ENCODE results near the gene SEPTIN5. TPM values are rescaled to one million over a fixed set of nuclear protein-coding genes. Genes with fewer than 3 reads are reported as not detected.

The SEPTIN5 gene
- total RNA-seq, 2 experiments from 2014 or later = 0.47 to 0.81 TPM

DNA sequence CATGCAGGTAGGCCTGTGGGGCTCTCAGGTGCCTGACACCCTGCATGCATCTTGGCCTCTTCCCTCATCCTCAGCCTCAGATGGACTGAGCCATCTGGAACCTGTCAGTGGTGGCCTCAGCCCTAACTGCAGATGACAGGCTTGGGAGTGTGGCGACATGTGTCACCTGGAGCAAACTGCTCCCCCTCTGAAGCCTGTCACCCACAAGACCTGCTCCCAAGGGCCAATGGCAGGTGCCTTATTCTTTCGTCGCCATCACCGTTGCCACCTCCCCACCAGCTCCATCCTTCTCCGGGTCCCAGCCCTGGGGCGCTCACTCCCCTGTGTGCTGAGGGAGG lies 3.6 kb upstream of the SEPTIN5 start:
- Mint-ChIP-seq H3K27me3 (ENCODE audit: low read depth) (peaks cover 7% of the 10 kb centered on the region), H3K9me3 (no peaks in the 10 kb centered on the region), H3K4me3 (no peak overlapping the region), H3K27ac (no peak overlapping the region), H3K36me3 (ENCODE audit: low read depth) (no peaks in the 10 kb centered on the region), H3K4me1 (ENCODE audit: low read depth) (peaks cover 2% of the 10 kb centered on the region)
- intact Hi-C loops (cut with micrococcal nuclease) = no loop called here
- no peak for DNase-seq
- CTCF ChIA-PET = no interaction called here

DNA sequence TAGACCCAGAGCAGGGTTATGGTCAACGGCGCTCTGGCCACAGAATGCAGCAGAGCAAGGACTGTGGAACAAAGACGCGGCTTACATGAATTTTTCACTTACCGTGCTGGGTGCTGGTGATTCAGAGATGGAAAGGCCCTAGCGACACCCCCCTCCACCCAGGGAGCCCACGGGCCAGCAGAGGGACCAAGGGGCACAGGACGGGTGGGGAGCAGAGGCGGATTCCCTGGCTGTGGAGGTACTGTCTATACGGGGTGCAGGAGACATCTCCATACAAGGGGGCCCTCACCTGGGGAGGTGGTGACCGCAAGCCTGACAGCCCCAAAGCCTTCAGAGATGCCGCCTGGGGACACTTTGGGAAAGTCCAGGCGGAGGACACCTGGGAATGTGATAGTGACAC lies 1.1 kb upstream of the SEPTIN5 start:
- DNase-seq = no peak
- peaks cover 14% of the 10 kb centered on the region for H3K27me3 Mint-ChIP-seq (ENCODE audit: low read depth)
- no peaks in the 10 kb centered on the region for H3K36me3 Mint-ChIP-seq (ENCODE audit: low read depth)
- no peak overlapping the region for H3K4me3 Mint-ChIP-seq
- intact Hi-C loops (cut with micrococcal nuclease) = no loop called here
- peaks cover 5% of the 10 kb centered on the region for H3K4me1 Mint-ChIP-seq (ENCODE audit: low read depth)
- H3K9me3 Mint-ChIP-seq = no peaks in the 10 kb centered on the region
- CTCF ChIA-PET = no interaction called here
- no peak overlapping the region for H3K27ac Mint-ChIP-seq

DNA sequence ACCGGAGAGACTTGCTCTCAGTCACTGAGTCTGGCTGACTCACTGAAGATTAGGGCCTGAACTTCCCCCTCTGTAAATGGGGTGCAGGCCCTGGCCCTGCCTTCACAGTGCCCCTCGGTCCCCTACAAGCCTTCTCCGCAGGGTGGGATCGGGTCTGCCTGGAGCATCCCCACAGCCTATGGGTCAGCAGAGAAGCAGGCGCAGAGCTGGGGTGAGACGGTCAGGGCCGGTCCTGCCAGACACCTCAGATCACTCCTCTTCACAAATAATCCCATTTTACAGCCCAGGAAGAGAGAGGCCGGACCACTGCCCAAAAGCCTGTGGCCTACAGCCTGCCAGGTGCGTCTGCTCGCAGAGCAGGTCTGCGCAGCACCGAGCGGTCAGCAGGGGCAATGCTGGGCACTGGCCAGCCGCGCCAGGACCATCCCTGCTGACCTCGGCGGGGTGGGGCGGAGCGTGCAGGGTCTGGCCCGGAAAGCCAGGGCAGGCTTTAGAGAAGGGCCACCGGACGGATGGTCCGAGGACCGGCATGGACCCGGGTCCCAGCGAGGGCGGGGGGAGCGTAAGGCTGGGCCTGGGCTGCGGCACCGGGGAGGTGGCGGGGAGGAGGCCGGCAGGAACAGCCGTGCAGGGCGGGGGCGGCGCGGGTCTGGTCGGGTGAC lies 522 bp upstream of the SEPTIN5 start:
- H3K4me3 Mint-ChIP-seq = peak overlapping the region; percentile 56

DNA sequence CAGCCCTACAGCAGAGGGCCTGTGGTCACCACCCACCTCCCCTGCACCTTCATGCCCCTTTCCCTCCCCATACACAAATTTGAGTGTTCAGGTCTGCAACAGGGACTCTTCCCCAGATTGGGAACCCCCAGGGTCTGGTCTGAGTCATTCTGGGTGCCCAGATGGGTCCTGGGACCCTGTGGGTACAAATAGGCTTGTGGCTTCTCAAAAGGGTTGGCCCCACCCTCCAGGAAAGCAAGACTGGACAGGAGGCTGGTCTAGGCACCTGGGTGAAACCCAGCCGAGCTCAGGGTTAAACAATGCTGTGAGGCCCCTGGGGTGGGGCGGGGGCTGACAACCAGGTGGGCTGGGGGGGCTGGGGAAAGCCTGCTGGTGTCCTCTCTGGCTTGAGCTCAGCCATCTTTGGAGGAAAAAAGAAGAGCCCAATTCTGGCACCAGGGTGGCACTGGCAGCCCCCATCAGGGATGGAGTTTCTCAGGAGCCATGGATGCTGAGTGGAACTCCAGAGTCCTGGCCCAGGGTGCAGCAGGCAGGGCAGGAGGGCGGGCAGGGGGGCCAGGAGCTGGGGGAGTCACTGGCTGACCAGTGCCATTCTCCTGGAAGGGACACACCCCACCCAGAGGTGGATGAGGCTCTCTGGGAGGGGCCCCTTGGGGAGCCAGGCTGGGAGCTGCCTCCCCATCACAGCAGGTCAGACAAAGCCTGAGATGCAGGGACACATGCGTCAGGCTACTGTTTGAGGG lies 1.1 kb downstream of the SEPTIN5 start:
- intact Hi-C loops (cut with micrococcal nuclease) = no loop called here
- Mint-ChIP-seq H3K4me3 (peak overlapping the region; percentile 24), H3K36me3 (ENCODE audit: low read depth) (no peaks in the 10 kb centered on the region), H3K27ac (no peak overlapping the region), H3K9me3 (no peaks in the 10 kb centered on the region), H3K27me3 (ENCODE audit: low read depth) (peaks cover 25% of the 10 kb centered on the region), H3K4me1 (ENCODE audit: low read depth) (peaks cover 9% of the 10 kb centered on the region)
- CTCF ChIA-PET = interaction anchor here (0.7 to 1.1 kb wide), 2 partner anchors 15 to 36 kb away, joined by 4 to 5 read pairs; no protein-coding TSS in a partner anchor
- DNase-seq = no peak

More for the DNA sequence above, 522 bp upstream of the SEPTIN5 start:
- intact Hi-C loops (cut with micrococcal nuclease) = no loop called here
- Mint-ChIP-seq H3K27ac (no peak overlapping the region), H3K9me3 (no peaks in the 10 kb centered on the region), H3K27me3 (ENCODE audit: low read depth) (peaks cover 14% of the 10 kb centered on the region), H3K36me3 (ENCODE audit: low read depth) (no peaks in the 10 kb centered on the region), H3K4me1 (ENCODE audit: low read depth) (peaks cover 5% of the 10 kb centered on the region)
- no peak for DNase-seq
- CTCF ChIA-PET = no interaction called here

DNA sequence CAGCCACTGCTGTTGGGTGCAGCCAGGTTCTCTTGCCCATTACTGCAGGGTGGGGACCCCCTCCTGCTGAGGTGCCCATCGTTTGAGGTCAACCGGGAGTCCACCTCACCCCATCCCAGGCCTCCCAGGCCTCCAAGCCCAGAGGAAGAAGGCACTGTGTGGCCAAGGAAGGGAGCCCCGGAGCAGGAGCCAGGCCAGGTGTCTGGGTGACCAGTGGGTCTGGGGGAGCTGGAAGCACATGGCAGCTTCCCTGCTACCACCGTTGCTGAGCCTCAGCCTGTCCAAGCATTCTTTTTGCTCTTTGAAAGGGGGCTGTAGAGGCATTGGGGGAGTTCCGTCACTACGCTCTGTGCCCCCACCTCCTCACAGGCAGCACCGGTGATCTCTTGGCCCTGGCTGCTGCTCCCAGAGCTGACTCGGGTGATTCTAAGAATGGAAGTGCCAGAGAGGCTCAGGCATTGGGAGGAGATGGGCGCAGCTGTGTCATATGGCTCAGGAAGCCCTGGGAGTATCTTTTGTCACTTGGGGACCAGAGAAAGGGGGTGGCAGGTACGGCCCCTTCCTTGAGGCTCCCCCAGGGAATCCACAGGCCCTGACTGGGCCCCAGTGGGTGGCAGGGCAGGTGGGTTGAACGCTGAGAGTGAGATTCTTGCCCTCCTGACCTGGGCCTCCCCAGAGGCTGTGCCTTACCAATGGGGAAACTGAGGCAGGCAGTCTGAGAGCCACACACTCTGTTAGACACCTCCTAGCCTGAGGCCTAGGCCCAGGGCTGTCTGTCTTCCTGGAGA lies 1.9 kb downstream of the SEPTIN5 start:
- no peak for DNase-seq
- no peaks in the 10 kb centered on the region for H3K36me3 Mint-ChIP-seq (ENCODE audit: low read depth)
- no peak overlapping the region for H3K4me3 Mint-ChIP-seq
- H3K27me3 Mint-ChIP-seq (ENCODE audit: low read depth) = peaks cover 34% of the 10 kb centered on the region
- H3K9me3 Mint-ChIP-seq = no peaks in the 10 kb centered on the region
- CTCF ChIA-PET = interaction anchor here (1.0 to 1.1 kb wide), 2 partner anchors 14 to 85 kb away, joined by 3 to 5 read pairs; no protein-coding TSS in a partner anchor
- H3K27ac Mint-ChIP-seq = no peak overlapping the region
- intact Hi-C loops (cut with micrococcal nuclease) = no loop called here
- H3K4me1 Mint-ChIP-seq (ENCODE audit: low read depth) = peaks cover 9% of the 10 kb centered on the region

DNA sequence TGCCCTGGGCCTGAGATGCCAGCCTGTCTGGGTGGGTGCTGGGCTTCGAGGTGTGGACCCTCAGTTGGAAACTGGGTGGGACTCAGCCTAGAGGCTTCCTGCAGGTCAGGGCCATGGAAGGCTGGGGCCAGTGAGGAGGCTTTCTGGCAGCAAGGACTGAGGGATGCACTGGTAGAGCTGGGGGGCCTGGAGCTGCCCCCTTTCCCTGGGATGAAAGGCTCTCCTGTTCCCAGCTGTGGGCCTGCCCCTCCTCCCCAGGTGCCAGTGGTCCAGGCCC lies 2.5 kb downstream of the SEPTIN5 start:
- Mint-ChIP-seq H3K9me3 (no peaks in the 10 kb centered on the region), H3K4me1 (ENCODE audit: low read depth) (peaks cover 9% of the 10 kb centered on the region), H3K27ac (no peak overlapping the region), H3K36me3 (ENCODE audit: low read depth) (no peaks in the 10 kb centered on the region), H3K27me3 (ENCODE audit: low read depth) (peaks cover 38% of the 10 kb centered on the region), H3K4me3 (no peak overlapping the region)
- intact Hi-C loops (cut with micrococcal nuclease) = no loop called here
- CTCF ChIA-PET = interaction anchor here (0.9 to 1.0 kb wide), 3 partner anchors 15 to 85 kb away, joined by 3 to 4 read pairs (median 3); no protein-coding TSS in a partner anchor
- no peak for DNase-seq

DNA sequence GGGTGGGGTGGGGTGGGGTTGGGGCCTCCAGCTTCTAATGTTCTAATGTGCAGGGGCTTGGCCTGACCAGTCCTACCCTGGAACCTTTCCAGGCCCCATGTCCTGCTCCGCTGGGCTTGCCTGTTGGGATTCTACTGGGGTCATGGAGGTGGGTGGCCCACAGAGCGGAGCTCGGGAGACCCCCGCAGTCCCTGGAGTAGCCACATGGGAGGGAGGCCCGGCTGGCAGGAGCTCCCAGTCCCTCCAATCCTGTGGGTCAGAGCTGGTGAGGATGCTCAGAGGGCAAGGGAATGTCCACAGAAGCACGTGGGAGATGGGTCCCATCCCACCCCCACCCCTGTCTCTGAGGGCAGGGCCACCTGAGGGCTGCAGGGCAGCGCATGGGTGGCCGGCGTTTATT lies 2.9 kb downstream of the SEPTIN5 start:
- DNase-seq = no peak
- Mint-ChIP-seq H3K27me3 (ENCODE audit: low read depth) (peaks cover 39% of the 10 kb centered on the region), H3K4me3 (no peak overlapping the region), H3K9me3 (no peaks in the 10 kb centered on the region), H3K36me3 (ENCODE audit: low read depth) (no peaks in the 10 kb centered on the region), H3K4me1 (ENCODE audit: low read depth) (peaks cover 9% of the 10 kb centered on the region), H3K27ac (no peak overlapping the region)
- intact Hi-C loops (cut with micrococcal nuclease) = no loop called here
- CTCF ChIA-PET = interaction anchor here (0.6 to 1.0 kb wide), 4 partner anchors 16 to 173 kb away, joined by 3 to 4 read pairs (median 3); no protein-coding TSS in a partner anchor

DNA sequence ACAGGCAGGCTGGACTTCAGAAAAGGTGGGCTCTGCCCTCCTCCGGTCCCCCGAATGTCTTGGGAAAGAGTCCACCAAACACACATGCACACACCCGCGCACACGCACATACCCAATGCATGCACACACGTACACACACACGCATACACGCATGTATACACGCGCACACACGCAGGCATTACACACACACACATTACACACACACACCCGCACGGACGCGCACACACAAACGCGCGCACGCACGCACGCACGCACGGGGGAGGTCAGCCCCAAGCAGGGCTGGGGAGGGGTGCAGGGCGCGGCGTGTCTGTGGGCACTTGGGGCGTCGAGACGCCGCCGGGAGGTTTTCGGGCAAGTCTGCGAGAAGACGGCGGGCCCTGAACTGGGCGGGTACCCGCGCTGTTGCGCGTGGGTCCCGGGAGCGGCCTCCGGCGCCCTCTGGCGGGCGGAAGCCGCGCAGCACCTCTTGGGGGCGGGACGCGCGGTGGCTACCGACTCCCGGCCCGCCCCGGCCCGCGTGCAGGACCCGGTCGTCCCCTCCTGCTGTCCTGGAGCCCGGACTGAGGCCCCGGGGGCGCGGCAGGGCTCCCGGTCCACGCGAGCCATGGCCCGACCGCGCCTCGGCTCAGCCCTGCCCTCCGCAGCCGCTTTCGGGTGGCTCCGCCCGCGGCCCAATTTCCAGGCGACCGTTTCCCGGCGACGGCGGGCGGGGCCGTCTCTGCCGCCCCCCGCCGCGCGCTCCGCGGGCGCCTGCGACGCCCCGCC lies 3.6 kb downstream of the SEPTIN5 start:
- Mint-ChIP-seq H3K27ac (no peak overlapping the region), H3K4me3 (peak overlapping the region; percentile 70), H3K4me1 (ENCODE audit: low read depth) (peaks cover 9% of the 10 kb centered on the region), H3K27me3 (ENCODE audit: low read depth) (peaks cover 41% of the 10 kb centered on the region), H3K9me3 (no peaks in the 10 kb centered on the region), H3K36me3 (ENCODE audit: low read depth) (no peaks in the 10 kb centered on the region)
- peak; percentile 77 for DNase-seq
- intact Hi-C loops (cut with micrococcal nuclease) = loop anchor here (1.0 to 2.0 kb wide), 4 partner anchors 37 to 574 kb away; partner anchors contain the start of gene ESS2
- CTCF ChIA-PET = interaction anchor here (0.6 to 1.0 kb wide), 4 partner anchors 16 to 172 kb away, joined by 3 to 4 read pairs (median 3); no protein-coding TSS in a partner anchor

DNA sequence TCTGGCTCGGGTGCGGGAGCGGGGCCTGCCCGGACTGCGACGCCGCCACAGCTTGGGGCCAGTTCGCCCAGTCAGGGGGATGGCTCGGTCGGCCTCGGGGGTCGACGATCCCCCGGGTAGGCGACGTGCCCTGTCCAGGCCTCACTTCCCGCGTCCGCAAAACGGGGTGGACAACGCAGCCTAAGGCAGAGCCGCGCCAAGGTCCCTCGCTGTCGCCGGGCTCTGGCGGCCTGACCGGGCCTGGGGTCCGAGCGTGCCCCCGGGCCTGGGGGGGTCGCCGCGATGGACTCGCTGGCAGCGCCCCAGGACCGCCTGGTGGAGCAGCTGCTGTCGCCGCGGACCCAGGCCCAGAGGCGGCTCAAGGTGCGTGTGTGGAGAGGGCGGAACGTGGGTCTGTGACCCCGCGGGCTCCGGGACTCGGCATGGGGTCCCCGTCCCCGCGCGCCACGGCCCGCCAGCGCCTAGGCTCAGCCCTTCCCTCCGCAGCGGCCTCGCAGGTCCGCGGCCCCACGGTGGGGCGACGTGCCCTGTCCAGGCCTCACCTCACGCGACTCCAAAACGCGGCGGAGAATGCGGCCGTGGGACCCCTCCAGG lies 4.2 kb downstream of the SEPTIN5 start:
- peaks cover 14% of the 10 kb centered on the region for H3K4me1 Mint-ChIP-seq (ENCODE audit: low read depth)
- DNase-seq = no peak
- no peak overlapping the region for H3K4me3 Mint-ChIP-seq
- no peaks in the 10 kb centered on the region for H3K9me3 Mint-ChIP-seq
- no peaks in the 10 kb centered on the region for H3K36me3 Mint-ChIP-seq (ENCODE audit: low read depth)
- intact Hi-C loops (cut with micrococcal nuclease) = loop anchor here (1.0 to 2.0 kb wide), 4 partner anchors 38 to 574 kb away; partner anchors contain the start of gene ESS2
- CTCF ChIA-PET = no interaction called here
- peaks cover 45% of the 10 kb centered on the region for H3K27me3 Mint-ChIP-seq (ENCODE audit: low read depth)
- H3K27ac Mint-ChIP-seq = no peak overlapping the region

DNA sequence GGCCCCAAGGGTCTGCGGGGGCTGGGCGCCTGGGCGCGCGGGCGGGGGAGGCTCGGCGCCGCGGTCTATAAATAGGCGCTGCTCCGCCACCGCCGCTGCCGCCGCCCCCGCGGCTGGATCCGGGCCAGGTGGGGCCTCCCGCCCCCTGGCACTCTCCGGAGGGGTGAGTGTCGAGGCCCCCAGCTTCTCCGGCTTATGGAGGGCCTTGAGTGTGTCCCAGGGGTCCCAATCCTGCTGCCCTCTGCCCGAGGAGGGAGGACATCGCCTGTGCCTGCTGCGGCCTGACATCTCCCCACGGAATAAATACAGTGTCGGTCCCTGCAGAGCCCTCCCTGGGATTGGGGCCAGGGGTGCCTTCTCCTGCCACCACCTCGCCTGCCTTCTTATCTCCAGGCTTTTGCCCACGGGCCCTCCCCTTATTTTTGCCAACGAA lies 4.8 kb downstream of the SEPTIN5 start:
- H3K9me3 Mint-ChIP-seq = no peaks in the 10 kb centered on the region
- peaks cover 12% of the 10 kb centered on the region for H3K4me1 Mint-ChIP-seq (ENCODE audit: low read depth)
- no peak for DNase-seq
- peak overlapping the region; percentile 52 for H3K4me3 Mint-ChIP-seq
- H3K27ac Mint-ChIP-seq = no peak overlapping the region
- H3K36me3 Mint-ChIP-seq (ENCODE audit: low read depth) = no peaks in the 10 kb centered on the region
- CTCF ChIA-PET = interaction anchor here (0.8 to 1.4 kb wide), 2 partner anchors 12 to 37 kb away, joined by 3 to 6 read pairs; no protein-coding TSS in a partner anchor
- H3K27me3 Mint-ChIP-seq (ENCODE audit: low read depth) = peaks cover 41% of the 10 kb centered on the region
- intact Hi-C loops (cut with micrococcal nuclease) = loop anchor here (2.0 kb wide), 1 partner anchor 38 kb away; no protein-coding TSS in a partner anchor

DNA sequence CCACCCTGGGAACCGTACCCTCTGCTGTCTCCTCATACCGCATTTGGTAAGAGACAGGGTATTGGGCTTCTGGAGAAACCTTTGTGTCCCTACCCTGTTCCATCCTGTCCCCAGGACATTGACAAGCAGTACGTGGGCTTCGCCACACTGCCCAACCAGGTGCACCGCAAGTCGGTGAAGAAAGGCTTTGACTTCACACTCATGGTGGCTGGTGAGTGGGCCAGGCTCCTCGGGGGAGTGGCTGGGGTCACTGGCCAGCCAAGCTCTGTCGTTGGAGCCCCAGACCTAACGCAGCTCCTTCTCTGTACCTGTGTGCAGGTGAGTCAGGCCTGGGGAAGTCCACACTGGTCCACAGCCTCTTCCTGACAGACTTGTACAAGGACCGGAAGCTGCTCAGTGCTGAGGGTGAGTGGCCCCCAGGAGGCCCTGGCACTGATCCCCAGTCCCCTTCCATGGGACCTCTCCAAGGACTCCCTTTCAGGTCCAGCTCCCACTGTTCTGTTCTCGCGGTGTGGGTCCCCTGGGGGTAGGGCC lies 5.3 kb downstream of the SEPTIN5 start:
- H3K27me3 Mint-ChIP-seq (ENCODE audit: low read depth) = peaks cover 43% of the 10 kb centered on the region
- no peak for DNase-seq
- H3K27ac Mint-ChIP-seq = no peak overlapping the region
- intact Hi-C loops (cut with micrococcal nuclease) = loop anchor here (2.0 kb wide), 1 partner anchor 39 kb away; no protein-coding TSS in a partner anchor
- H3K36me3 Mint-ChIP-seq (ENCODE audit: low read depth) = no peaks in the 10 kb centered on the region
- H3K9me3 Mint-ChIP-seq = no peaks in the 10 kb centered on the region
- CTCF ChIA-PET = interaction anchor here (0.6 to 1.5 kb wide), 4 partner anchors 11 to 575 kb away, joined by 3 to 6 read pairs (median 4); partner anchors contain the start of gene ESS2
- peak overlapping the region; percentile 52 for H3K4me3 Mint-ChIP-seq
- H3K4me1 Mint-ChIP-seq (ENCODE audit: low read depth) = peaks cover 14% of the 10 kb centered on the region

Measured in activated naive CD4-positive, alpha-beta T cell treated with anti-CD3 and anti-CD28 coated beads for 36 hours (primary cell).